GM21786 (cell line): ENCODE measurements around the gene COL4A5.
"Not testable (repeated sequence)": the region's sequence is repeated elsewhere in the genome, so short reads cannot be mapped to it uniquely, and the experiment has no call there.

Experiments used
- ATAC-seq: cut with Tn5 transposase; IDR thresholded peaks from one replicate; pipeline ENCODE4 v1.9.1; 2021; ENCODE audit not compliant: unreplicated experiment

COL4A5 gene

GRCh38 chrX:108453841-108454240, 14.2 kb downstream of the COL4A5 start:
- ATAC-seq, result no peak

GRCh38 chrX:108456971-108457477, 17.4 kb downstream of the COL4A5 start:
- no peak for ATAC-seq

- ATAC-seq, result no peak
Measured at GRCh38 chrX:108464604-108465003, 25.0 kb downstream of the COL4A5 start.

GRCh38 chrX:108468486-108468885, 28.8 kb downstream of the COL4A5 start:
- no peak for ATAC-seq

GRCh38 chrX:108473979-108474378, 34.3 kb downstream of the COL4A5 start:
- no peak for ATAC-seq

GRCh38 chrX:108481528-108481927, 41.9 kb downstream of the COL4A5 start:
- not testable (repeated sequence) for ATAC-seq

GRCh38 chrX:108484251-108484650, 44.6 kb downstream of the COL4A5 start:
- ATAC-seq, result no peak

- no peak for ATAC-seq
Measured at GRCh38 chrX:108485960-108486359, 46.3 kb downstream of the COL4A5 start.

GRCh38 chrX:108494406-108495090, 54.9 kb downstream of the COL4A5 start:
- no peak for ATAC-seq

GRCh38 chrX:108511721-108512120, 72.1 kb downstream of the COL4A5 start:
- no peak for ATAC-seq

GRCh38 chrX:108516184-108516583, 76.5 kb downstream of the COL4A5 start:
- no peak for ATAC-seq

GRCh38 chrX:108527724-108528123, 88.1 kb downstream of the COL4A5 start:
- ATAC-seq, result no peak

- ATAC-seq, result peak; percentile 85
Measured at GRCh38 chrX:108537005-108537404, 97.4 kb downstream of the COL4A5 start.

- no peak for ATAC-seq
Measured at GRCh38 chrX:108541286-108541685, 101.6 kb downstream of the COL4A5 start.

- ATAC-seq, result no peak
Measured at GRCh38 chrX:108557580-108557979, 117.9 kb downstream of the COL4A5 start.

GRCh38 chrX:108558217-108558616, 118.6 kb downstream of the COL4A5 start:
- no peak for ATAC-seq

GRCh38 chrX:108573136-108573535, 133.5 kb downstream of the COL4A5 start:
- no peak for ATAC-seq

- ATAC-seq, result no peak
Measured at GRCh38 chrX:108582151-108582550, 142.5 kb downstream of the COL4A5 start.

GRCh38 chrX:108584617-108585211, 145.1 kb downstream of the COL4A5 start:
- ATAC-seq, result no peak

- no peak for ATAC-seq
Measured at GRCh38 chrX:108590496-108590895, 150.9 kb downstream of the COL4A5 start.

GRCh38 chrX:108601276-108601675, 161.6 kb downstream of the COL4A5 start:
- ATAC-seq, result no peak

- no peak for ATAC-seq
Measured at GRCh38 chrX:108610141-108610540, 170.5 kb downstream of the COL4A5 start.

- ATAC-seq, result no peak
Measured at GRCh38 chrX:108614616-108615015, 175.0 kb downstream of the COL4A5 start.
